Gastroesophageal sphincter (tissue), 4 donors: ENCODE measurements around the gene HECW1. TPM values are rescaled to one million over a fixed set of nuclear protein-coding genes. Genes with fewer than 3 reads are reported as not detected.

Source experiments
- ATAC-seq: fragments of 150-250 bp; one replicate; pipeline ENCODE4 v1.9.1; 2016; ENCODE audit warnings: mild to moderate bottlenecking, moderate library complexity
- H3K27ac ChIP-seq, 4 donors: fragments of 200-600 bp; sonication (generic) in 3 of 4; 1 replicate in 3 of 4; 2 replicates in 1 of 4; pipeline ENCODE4 v1.5.1; 2016 to 2019
- H3K27me3 ChIP-seq: fragments of 200-600 bp; sonication (generic); one replicate; pipeline ENCODE4 v1.5.1; 2019
- H3K36me3 ChIP-seq, 2 donors: fragments of 200-600 bp; sonication (generic); one replicate each; pipeline ENCODE4 v1.5.1; 2019; ENCODE audit warnings: control low read depth in 1 of 2
- H3K4me1 ChIP-seq, 3 donors: fragments of 200-600 bp; sonication (generic); 1 replicate in 2 of 3; 2 replicates in 1 of 3; pipeline ENCODE4 v1.5.1; 2016 to 2019; ENCODE audit warnings: control low read depth in 2 of 3
- H3K4me3 ChIP-seq, 2 donors: fragments of 200-600 bp; sonication (generic); one replicate each; pipeline ENCODE4 v1.5.1; 2019; ENCODE audit warnings: mild to moderate bottlenecking in 1 of 2, moderate library complexity in 1 of 2
- H3K9me3 ChIP-seq, 3 donors: fragments of 200-600 bp; sonication (generic); one replicate each; pipeline ENCODE4 v1.5.1; 2017 to 2019; ENCODE audit warnings: control low read depth in 2 of 3
- EP300 ChIP-seq: sonication (generic); formaldehyde crosslinking; IDR thresholded peaks from one replicate; pipeline ENCODE4 v1.6.1; 2017; ENCODE audit warnings: antibody characterized with exemption, mild to moderate bottlenecking
- POLR2A ChIP-seq, 2 donors: fragments of 450-650 bp; IDR thresholded peaks; one replicate each; pipeline ENCODE4 v1.6.1; 2017; ENCODE audit warnings: antibody characterized with exemption in 2 of 2, mild to moderate bottlenecking in 2 of 2, moderate library complexity in 1 of 2
- POLR2AphosphoS5 ChIP-seq: sonication (generic); formaldehyde crosslinking; IDR thresholded peaks from one replicate; pipeline ENCODE4 v1.6.1; 2017; ENCODE audit warnings: antibody characterized with exemption
- WGBS, 2 donors: methylation state at CpG; one replicate each; pipeline ENCODE4 v1.1.5; 2018; ENCODE audit warnings: low coverage in 1 of 2; 5-methylcytosine and 5-hydroxymethylcytosine counted together
- total RNA-seq, 4 donors: library from RNA; depleted of rRNA; stranded (reverse); fragments of >200 nt; gene quantifications; one replicate each; pipeline ENCODE4 v1.1.0, GENCODE V29; 2016
- TF ChIP-seq, protein P1 (sequence below), 4 experiments: fragments of 200-600 bp in 2 of 4; fragments of 450-650 bp in 2 of 4; sonication (generic) in 1 of 4; IDR thresholded peaks; one replicate each; pipeline ENCODE4 v1.5.1; 2017 to 2019; ENCODE audit warnings: antibody characterized with exemption in 4 of 4, mild to moderate bottlenecking in 2 of 4, moderate library complexity in 2 of 4

The HECW1 gene
- total RNA-seq, 4 donors from 2014 or later, result 0.04 to 0.31 (median 0.13) TPM; not detected in 1

DNA sequence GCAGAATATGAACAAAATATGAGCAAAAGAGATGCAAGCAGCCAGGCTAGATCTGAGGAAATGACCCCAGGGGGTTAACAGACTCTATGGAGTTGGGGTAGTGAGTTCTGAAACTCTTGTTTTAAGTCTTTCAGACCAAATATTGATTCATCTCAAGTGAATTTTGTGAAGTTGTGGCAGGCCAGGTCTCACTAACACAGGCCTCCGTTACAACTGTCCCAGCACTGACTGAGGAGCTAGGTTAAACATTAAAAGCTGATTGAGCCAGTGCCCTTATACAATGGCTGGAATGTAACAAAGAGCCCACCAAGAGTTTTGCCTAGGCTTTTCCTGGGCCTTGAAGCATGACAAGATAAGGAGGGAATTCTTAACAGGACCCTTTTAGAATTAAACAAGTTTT is 278.1 kb downstream of the HECW1 start:
- Histone ChIP-seq H3K27ac (no peak overlapping the region), H3K9me3 (no peaks in the 10 kb centered on the region), H3K4me1 (no peaks in the 10 kb centered on the region), H3K36me3 (no peaks in the 10 kb centered on the region), H3K27me3 (no peaks in the 10 kb centered on the region), H3K4me3 (no peak overlapping the region)
- ATAC-seq, result no peak
- 86 to 88% methylated on average over 1 of the region's 1 CpG for WGBS, 2 donors
- no peak for TF ChIP-seq EP300
- TF ChIP-seq POLR2A (IDR thresholded peaks at IDR 0.05), result no peak
- TF ChIP-seq, protein P1, sequence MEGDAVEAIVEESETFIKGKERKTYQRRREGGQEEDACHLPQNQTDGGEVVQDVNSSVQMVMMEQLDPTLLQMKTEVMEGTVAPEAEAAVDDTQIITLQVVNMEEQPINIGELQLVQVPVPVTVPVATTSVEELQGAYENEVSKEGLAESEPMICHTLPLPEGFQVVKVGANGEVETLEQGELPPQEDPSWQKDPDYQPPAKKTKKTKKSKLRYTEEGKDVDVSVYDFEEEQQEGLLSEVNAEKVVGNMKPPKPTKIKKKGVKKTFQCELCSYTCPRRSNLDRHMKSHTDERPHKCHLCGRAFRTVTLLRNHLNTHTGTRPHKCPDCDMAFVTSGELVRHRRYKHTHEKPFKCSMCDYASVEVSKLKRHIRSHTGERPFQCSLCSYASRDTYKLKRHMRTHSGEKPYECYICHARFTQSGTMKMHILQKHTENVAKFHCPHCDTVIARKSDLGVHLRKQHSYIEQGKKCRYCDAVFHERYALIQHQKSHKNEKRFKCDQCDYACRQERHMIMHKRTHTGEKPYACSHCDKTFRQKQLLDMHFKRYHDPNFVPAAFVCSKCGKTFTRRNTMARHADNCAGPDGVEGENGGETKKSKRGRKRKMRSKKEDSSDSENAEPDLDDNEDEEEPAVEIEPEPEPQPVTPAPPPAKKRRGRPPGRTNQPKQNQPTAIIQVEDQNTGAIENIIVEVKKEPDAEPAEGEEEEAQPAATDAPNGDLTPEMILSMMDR (IDR thresholded peaks at IDR 0.05), result no peak
- TF ChIP-seq POLR2AphosphoS5, result no peak

DNA sequence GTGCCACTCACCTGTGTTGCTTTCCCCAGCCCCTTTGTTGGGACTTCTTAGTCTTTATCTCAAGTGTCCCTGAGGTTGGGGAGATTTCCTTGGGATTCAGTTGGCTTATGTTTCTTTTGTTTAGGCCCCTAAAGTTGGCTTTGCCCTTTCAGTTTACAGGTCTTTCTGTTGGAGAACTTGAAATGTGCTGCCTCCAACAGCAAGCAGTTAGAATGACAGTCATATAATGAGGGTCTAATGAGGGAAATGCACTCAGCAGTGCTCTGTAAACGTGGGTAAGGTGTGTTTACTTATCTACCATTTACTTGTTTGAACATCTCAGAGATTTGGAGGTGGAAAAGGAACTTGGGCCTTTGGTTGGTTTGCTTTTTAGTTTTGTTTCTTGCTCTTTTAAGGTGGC is 279.1 kb downstream of the HECW1 start:
- no peak for TF ChIP-seq POLR2AphosphoS5
- no peak for TF ChIP-seq POLR2A (IDR thresholded peaks at IDR 0.05)
- no peak for TF ChIP-seq EP300
- TF ChIP-seq, protein P1 (IDR thresholded peaks at IDR 0.05), result no peak
- no peaks in the 10 kb centered on the region for H3K27me3 ChIP-seq
- ATAC-seq, result no peak
- H3K36me3 ChIP-seq, result no peaks in the 10 kb centered on the region
- H3K4me3 ChIP-seq, result no peak overlapping the region
- no peaks in the 10 kb centered on the region for H3K4me1 ChIP-seq
- H3K27ac ChIP-seq, result no peak overlapping the region
- WGBS, 2 donors, result 45 to 57% methylated on average over 1 of the region's 1 CpG
- H3K9me3 ChIP-seq, result no peaks in the 10 kb centered on the region

DNA sequence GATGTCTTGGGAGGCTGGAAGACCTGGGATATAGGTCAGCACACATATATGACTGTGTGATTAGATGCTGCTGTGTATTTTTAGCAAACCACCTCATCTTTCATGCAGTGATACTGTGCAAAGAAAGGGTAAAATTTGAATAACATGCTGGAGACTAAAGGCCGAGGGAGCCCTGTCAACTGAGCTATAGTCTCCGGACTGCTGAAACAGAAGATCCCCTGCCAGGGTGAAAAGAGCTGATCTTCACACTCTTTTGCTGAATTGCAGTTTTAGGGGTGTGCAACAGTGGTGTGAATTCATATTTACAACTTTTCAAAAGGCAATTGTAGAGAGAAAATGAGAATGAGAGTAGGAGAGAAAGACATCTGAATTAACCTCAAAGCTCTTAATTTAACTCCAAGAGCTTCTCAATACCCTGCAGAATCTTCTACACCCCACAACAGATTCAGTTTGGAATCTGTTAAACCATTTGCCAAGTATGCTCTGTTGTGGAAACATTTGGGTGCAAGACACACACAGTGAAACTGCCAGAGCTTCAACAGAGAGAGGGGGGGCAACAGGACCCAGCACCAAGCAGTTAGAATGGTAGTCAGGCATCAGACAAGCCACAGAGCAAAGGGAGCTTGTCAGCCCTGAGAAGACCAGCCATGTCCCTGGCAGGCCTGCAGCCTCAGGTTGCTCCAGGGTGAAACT is 280.3 kb downstream of the HECW1 start:
- TF ChIP-seq POLR2A (IDR thresholded peaks at IDR 0.05) (no peak), EP300 (no peak), POLR2AphosphoS5 (no peak)
- TF ChIP-seq, protein P1 (IDR thresholded peaks at IDR 0.05), result no peak
- no peaks in the 10 kb centered on the region for H3K36me3 ChIP-seq
- 31 to 33% methylated on average over 2 of the region's 2 CpGs for WGBS, 2 donors
- ATAC-seq, result no peak
- H3K4me1 ChIP-seq, result no peaks in the 10 kb centered on the region
- H3K27me3 ChIP-seq, result no peaks in the 10 kb centered on the region
- no peak overlapping the region for H3K4me3 ChIP-seq
- no peak overlapping the region for H3K27ac ChIP-seq
- H3K9me3 ChIP-seq, result no peaks in the 10 kb centered on the region

DNA sequence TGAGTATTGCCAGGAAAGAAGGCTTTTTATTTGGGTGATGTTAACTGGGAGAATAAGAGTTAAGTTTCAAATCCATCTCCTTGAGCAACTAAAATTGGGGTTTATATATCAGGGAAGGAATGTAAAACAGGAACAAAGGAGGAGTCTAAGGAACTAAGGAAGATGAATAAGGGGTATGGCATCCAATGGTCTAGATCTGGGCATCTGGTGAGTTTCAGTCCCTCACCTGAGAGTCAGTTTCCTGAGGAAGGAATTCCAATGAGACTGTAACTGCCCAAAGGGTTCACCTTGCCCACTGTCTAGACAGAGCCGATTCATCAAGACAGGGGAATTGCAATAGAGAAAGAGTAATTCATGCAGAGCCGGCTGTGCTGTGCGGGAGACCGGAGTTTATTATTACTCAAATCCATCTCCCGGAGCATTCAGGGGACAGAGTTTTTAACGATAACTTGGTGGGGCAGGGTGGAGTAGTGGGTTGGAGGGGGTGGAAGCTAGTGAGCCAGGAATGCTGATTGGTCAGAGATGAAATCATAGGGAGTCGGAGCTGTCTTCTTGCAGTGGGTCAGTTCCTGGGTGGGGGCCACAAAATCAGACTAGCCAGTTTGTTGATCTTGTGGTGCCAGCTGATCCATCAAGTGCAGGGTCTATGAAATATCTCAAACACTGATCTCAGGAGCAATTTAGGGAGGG is 282.1 kb downstream of the HECW1 start:
- WGBS, 2 donors, result 79% methylated on average over 7 of the region's 7 CpGs; no CpG with 5 or more reads in 1 of the 2 donors

More for the DNA sequence above, 282.1 kb downstream of the HECW1 start:
- no peak overlapping the region for H3K27ac ChIP-seq
- H3K9me3 ChIP-seq, result no peaks in the 10 kb centered on the region
- TF ChIP-seq POLR2A (IDR thresholded peaks at IDR 0.05), result no peak
- no peak for TF ChIP-seq EP300
- no peak for TF ChIP-seq POLR2AphosphoS5
- TF ChIP-seq, protein P1 (IDR thresholded peaks at IDR 0.05), result no peak
- no peak for ATAC-seq
- no peaks in the 10 kb centered on the region for H3K36me3 ChIP-seq
- H3K4me1 ChIP-seq, result no peaks in the 10 kb centered on the region
- no peak overlapping the region for H3K4me3 ChIP-seq
- peaks cover 9% of the 10 kb centered on the region for H3K27me3 ChIP-seq
